ENCODE results near the gene TSC22D3.

Gene TSC22D3

GRCh38 chrX:107711521-107712181, 63.9 kb downstream of the TSC22D3 start:
- H3K27ac ChIP-seq: no peak overlapping the region; the same call in 1 of the 2 replicates
- TF ChIP-seq, protein P1, sequence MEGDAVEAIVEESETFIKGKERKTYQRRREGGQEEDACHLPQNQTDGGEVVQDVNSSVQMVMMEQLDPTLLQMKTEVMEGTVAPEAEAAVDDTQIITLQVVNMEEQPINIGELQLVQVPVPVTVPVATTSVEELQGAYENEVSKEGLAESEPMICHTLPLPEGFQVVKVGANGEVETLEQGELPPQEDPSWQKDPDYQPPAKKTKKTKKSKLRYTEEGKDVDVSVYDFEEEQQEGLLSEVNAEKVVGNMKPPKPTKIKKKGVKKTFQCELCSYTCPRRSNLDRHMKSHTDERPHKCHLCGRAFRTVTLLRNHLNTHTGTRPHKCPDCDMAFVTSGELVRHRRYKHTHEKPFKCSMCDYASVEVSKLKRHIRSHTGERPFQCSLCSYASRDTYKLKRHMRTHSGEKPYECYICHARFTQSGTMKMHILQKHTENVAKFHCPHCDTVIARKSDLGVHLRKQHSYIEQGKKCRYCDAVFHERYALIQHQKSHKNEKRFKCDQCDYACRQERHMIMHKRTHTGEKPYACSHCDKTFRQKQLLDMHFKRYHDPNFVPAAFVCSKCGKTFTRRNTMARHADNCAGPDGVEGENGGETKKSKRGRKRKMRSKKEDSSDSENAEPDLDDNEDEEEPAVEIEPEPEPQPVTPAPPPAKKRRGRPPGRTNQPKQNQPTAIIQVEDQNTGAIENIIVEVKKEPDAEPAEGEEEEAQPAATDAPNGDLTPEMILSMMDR (conservative IDR thresholded peaks at IDR 0.05): no peak
- TF ChIP-seq ZFX (IDR thresholded peaks at IDR 0.05): no peak

- H3K27ac ChIP-seq: peak overlapping the region; percentile 37; the same call in 1 of the 2 replicates
- no peak for TF ChIP-seq ZFX (IDR thresholded peaks at IDR 0.05)
- TF ChIP-seq, protein P1 (conservative IDR thresholded peaks at IDR 0.05): no peak
These were observed 64.8 kb downstream of the TSC22D3 start for GRCh38 chrX:107710617-107711391.

- no peak for TF ChIP-seq ZFX (IDR thresholded peaks at IDR 0.05)
- TF ChIP-seq, protein P1 (conservative IDR thresholded peaks at IDR 0.05): no peak
These were observed 66.3 kb downstream of the TSC22D3 start for GRCh38 chrX:107709266-107709806.

GRCh38 chrX:107708762-107709161, 66.8 kb downstream of the TSC22D3 start:
- no peak overlapping the region for H3K27ac ChIP-seq
- no peak for TF ChIP-seq ZFX (IDR thresholded peaks at IDR 0.05)

More at GRCh38 chrX:107709266-107709806, 66.3 kb downstream of the TSC22D3 start:
- H3K27ac ChIP-seq: no peak overlapping the region

DNA sequence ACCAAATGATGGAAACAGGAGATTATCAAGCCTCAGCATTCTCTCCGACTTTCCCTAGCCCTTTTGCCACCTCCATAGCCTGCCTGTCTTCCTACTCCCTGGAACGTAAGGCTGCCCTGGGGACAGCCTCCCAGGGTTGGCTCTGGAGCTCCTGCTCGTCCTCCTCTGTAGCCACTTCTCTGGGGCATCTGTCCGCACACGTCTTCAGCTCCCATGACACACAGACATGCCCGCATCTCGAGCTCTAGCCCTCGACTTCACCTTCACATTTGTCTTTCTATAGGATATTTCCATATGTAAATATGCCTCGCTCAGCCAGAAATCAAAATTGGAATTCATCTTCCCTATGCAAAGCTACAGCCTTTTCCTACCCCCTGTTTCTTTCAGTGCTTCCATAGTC, 67.7 kb downstream of the TSC22D3 start:
- TF ChIP-seq, protein P1 (conservative IDR thresholded peaks at IDR 0.05): no peak
- no peak for TF ChIP-seq ZFX (IDR thresholded peaks at IDR 0.05)
- H3K27ac ChIP-seq: no peak overlapping the region

- TF ChIP-seq, protein P1 (conservative IDR thresholded peaks at IDR 0.05): no peak
- TF ChIP-seq ZFX (IDR thresholded peaks at IDR 0.05): no peak
These were observed 69.3 kb downstream of the TSC22D3 start for GRCh38 chrX:107706309-107706708.

GRCh38 chrX:107704587-107704986, 71.0 kb downstream of the TSC22D3 start:
- no peak overlapping the region for H3K27ac ChIP-seq
- TF ChIP-seq, protein P1 (conservative IDR thresholded peaks at IDR 0.05): no peak
- TF ChIP-seq ZFX (IDR thresholded peaks at IDR 0.05): no peak

More at GRCh38 chrX:107706309-107706708, 69.3 kb downstream of the TSC22D3 start:
- H3K27ac ChIP-seq: no peak overlapping the region
